ENCODE measurements around the gene GREB1L. TPM values are rescaled to one million over a fixed set of nuclear protein-coding genes. Genes with fewer than 3 reads are reported as not detected.
"Not testable (repeated sequence)": the region's sequence is repeated elsewhere in the genome, so short reads cannot be mapped to it uniquely, and the experiment has no call there.

The GREB1L gene
- polyA plus RNA-seq, 2 of the 4 experiments (the other 2 are of a cell fraction) = 1.4 to 2.8 TPM

GRCh38 chr18:21277578-21277977, 35.5 kb downstream of the GREB1L start:
- FAIRE-seq (no peak), ATAC-seq (no peak), DNase-seq (ENCODE audit: low read depth in 1 of 2, low spot score in 1 of 2) (no peak)
- Histone ChIP-seq H3K27ac (no peak overlapping the region), H3K4me2 (no peak overlapping the region), H3K4me3 (no peak overlapping the region), H3K4me1 (no peaks in the 10 kb centered on the region), H3K9me3 (no peaks in the 10 kb centered on the region)
- TF ChIP-seq JUNB (IDR thresholded peaks at IDR 0.05) = no peak
- TF ChIP-seq PHF8 (IDR thresholded peaks at IDR 0.05; ENCODE audit: borderline replicate concordance, low read depth) = no peak
- TF ChIP-seq HOXB13 (CRISPR knock-in tag; IDR thresholded peaks at IDR 0.05; ENCODE audit: low read depth) = no peak
- no peak for TF ChIP-seq RCOR1 (IDR thresholded peaks at IDR 0.05; ENCODE audit: low read depth, low read length)
- TF ChIP-seq HOXA7 (CRISPR knock-in tag; IDR thresholded peaks at IDR 0.05) = no peak
- no peak for TF ChIP-seq RAD21 (conservative IDR thresholded peaks at IDR 0.05 in 1 of 2, IDR thresholded peaks at IDR 0.05 in 1 of 2)
- TF ChIP-seq ATOH8 (CRISPR knock-in tag; IDR thresholded peaks at IDR 0.05; ENCODE audit: low read depth) = no peak
- no peak for TF ChIP-seq GATA3 (IDR thresholded peaks at IDR 0.05; ENCODE audit: borderline replicate concordance)
- no peak for TF ChIP-seq FOSB (CRISPR knock-in tag; IDR thresholded peaks at IDR 0.05)
- TF ChIP-seq MAZ (IDR thresholded peaks at IDR 0.05; ENCODE audit: borderline replicate concordance, low read depth, low read length) = no peak
- no peak for TF ChIP-seq HOXB5 (CRISPR knock-in tag; IDR thresholded peaks at IDR 0.05)
- TF ChIP-seq MAFK (IDR thresholded peaks at IDR 0.05; ENCODE audit: partially characterized antibody) = no peak
- ChIA-PET CTCF (interaction anchor here (0.5 kb wide), 1 partner anchor 73 kb away, joined by 3 read pairs; no protein-coding TSS in a partner anchor), POLR2A (no interaction called here)
- WGBS (ENCODE audit: missing lambda C conversion rate) = 92% methylated on average over 4 of the region's 4 CpGs

GRCh38 chr18:21278218-21278617, 36.2 kb downstream of the GREB1L start:
- H3K9me3 ChIP-seq; DNase-seq (ENCODE audit: low read depth in 1 of 2, low spot score in 1 of 2); ATAC-seq; H3K4me2 ChIP-seq; FAIRE-seq; H3K4me3 ChIP-seq; POLR2A ChIA-PET; H3K27ac ChIP-seq; H3K4me1 ChIP-seq: not testable (repeated sequence)
- peak; percentile 36; the same call in 1 of the 2 replicates for TF ChIP-seq ZC3H11A (IDR thresholded peaks at IDR 0.05)
- CTCF ChIA-PET = interaction anchor here (0.5 kb wide), 1 partner anchor 73 kb away, joined by 3 read pairs; no protein-coding TSS in a partner anchor
- WGBS (ENCODE audit: missing lambda C conversion rate) = 92% methylated on average over 6 of the region's 6 CpGs

- Histone ChIP-seq H3K4me1 (no peaks in the 10 kb centered on the region), H3K4me2 (no peak overlapping the region), H3K27ac (no peak overlapping the region), H3K9me3 (no peaks in the 10 kb centered on the region), H3K4me3 (no peak overlapping the region)
- DNase-seq (ENCODE audit: low read depth in 1 of 2, low spot score in 1 of 2) (no peak), FAIRE-seq (no peak), ATAC-seq (no peak)
- ChIA-PET POLR2A (no interaction called here), CTCF (interaction anchor here (0.6 kb wide), 1 partner anchor 64 kb away, joined by 3 read pairs; no protein-coding TSS in a partner anchor)
- TF ChIP-seq MAFK (IDR thresholded peaks at IDR 0.05; ENCODE audit: partially characterized antibody) = no peak
- no peak for TF ChIP-seq JUN (IDR thresholded peaks at IDR 0.05)
- no peak for TF ChIP-seq REST (IDR thresholded peaks at IDR 0.05)
- TF ChIP-seq MAX (IDR thresholded peaks at IDR 0.05) = no peak
- TF ChIP-seq ZFP36 (IDR thresholded peaks at IDR 0.05; ENCODE audit: borderline replicate concordance, partially characterized antibody) = no peak
- TF ChIP-seq ZC3H11A (IDR thresholded peaks at IDR 0.05) = no peak
- no peak for TF ChIP-seq HDAC2 (IDR thresholded peaks at IDR 0.05)
- TF ChIP-seq HES2 (IDR thresholded peaks at IDR 0.05) = no peak
- no peak for TF ChIP-seq NR3C1 (IDR thresholded peaks at IDR 0.05)
- no peak for TF ChIP-seq PHF8 (IDR thresholded peaks at IDR 0.05; ENCODE audit: borderline replicate concordance, low read depth)
- TF ChIP-seq EHF (CRISPR knock-in tag; IDR thresholded peaks at IDR 0.05) = no peak
- no peak for TF ChIP-seq KDM5A (IDR thresholded peaks at IDR 0.05)
- no peak for TF ChIP-seq RFX5 (IDR thresholded peaks at IDR 0.05)
- TF ChIP-seq PBX3 (IDR thresholded peaks at IDR 0.05) = no peak
Measured at GRCh38 chr18:21281603-21282002, 39.6 kb downstream of the GREB1L start.

All from A549 (cell line).